Cardiac muscle cell (in vitro differentiated cells and primary cell): ENCODE data around the gene CAPN2. TPM values are rescaled to one million over a fixed set of nuclear protein-coding genes. Genes with fewer than 3 reads are reported as not detected.
A peak's percentile ranks its signal among the peaks of the same experiment; 100 is the strongest.

Experiments
- DNase-seq, 2 donors: peaks; one replicate each; pipeline versions ENCODE4 v3.0.0 to v3.0.0-alpha.2; 2010 to 2017; ENCODE audit warnings: low read depth in 1 of 2, low spot score in 1 of 2
- H3K27ac ChIP-seq: fragments of 200-600 bp; sonication (generic); 2 replicates; pipeline ENCODE4 v1.5.1; 2016
- H3K27me3 ChIP-seq: fragments of 200-600 bp; sonication (generic); 2 replicates; pipeline ENCODE4 v1.6.0; 2016; ENCODE audit warnings: control low read depth
- H3K36me3 ChIP-seq: fragments of 200-600 bp; sonication (generic); 2 replicates; pipeline ENCODE4 v1.5.1; 2016; ENCODE audit warnings: control low read depth
- H3K4me1 ChIP-seq: fragments of 200-600 bp; sonication (generic); 2 replicates; pipeline ENCODE4 v1.8.1; 2017; ENCODE audit warnings: low read depth, mild to moderate bottlenecking, mixed run types
- H3K4me3 ChIP-seq: fragments of 200-600 bp; sonication (generic); 2 replicates; pipeline ENCODE4 v1.5.1; 2016; ENCODE audit warnings: mild to moderate bottlenecking
- H3K9me3 ChIP-seq: fragments of 200-600 bp; sonication (generic); 2 replicates; pipeline ENCODE4 v1.5.1; 2017; ENCODE audit warnings: low read depth, mild to moderate bottlenecking, control low read depth
- CTCF ChIP-seq: IDR thresholded peaks from 2 replicates; pipeline ENCODE4 v1.5.1; 2012; ENCODE audit warnings: low read depth, mild to moderate bottlenecking, low read length
- polyA plus RNA-seq: library from polyadenylated mRNA; unstranded; fragments of >200 nt; fragmentation: Nextera tagmentation; extraction: Ambion mirVana; gene quantifications from 2 replicates; pipeline ENCODE4 v1.2.1, GENCODE V29; 2016
- total RNA-seq: library from RNA; depleted of rRNA; stranded (reverse); fragments of >200 nt; gene quantifications from 2 replicates; pipeline ENCODE4 v1.2.3, GENCODE V29; 2016

Gene CAPN2
- total and polyA plus RNA-seq, 2 experiments from 2014 or later: 65.5 to 110 TPM

- Histone ChIP-seq H3K36me3 (no peaks in the 10 kb centered on the region), H3K27me3 (no peaks in the 10 kb centered on the region), H3K27ac (no peak overlapping the region), H3K4me3 (no peak overlapping the region), H3K9me3 (no peaks in the 10 kb centered on the region), H3K4me1 (peaks cover 10% of the 10 kb centered on the region)
- no peak for TF ChIP-seq CTCF
- DNase-seq: peak in 1 of 2 donors; percentile 65
Measured at GRCh38 chr1:223716302-223716862, 4.0 kb downstream of the CAPN2 start.

GRCh38 chr1:223717123-223717522 is 4.8 kb downstream of the CAPN2 start:
- H3K9me3 ChIP-seq: no peaks in the 10 kb centered on the region
- DNase-seq: no peak
- TF ChIP-seq CTCF: no peak
- H3K4me3 ChIP-seq: no peak overlapping the region
- H3K27ac ChIP-seq: no peak overlapping the region
- peaks cover 10% of the 10 kb centered on the region for H3K4me1 ChIP-seq
- no peaks in the 10 kb centered on the region for H3K36me3 ChIP-seq
- no peaks in the 10 kb centered on the region for H3K27me3 ChIP-seq

GRCh38 chr1:223717695-223718363 is 5.5 kb downstream of the CAPN2 start:
- peaks cover 10% of the 10 kb centered on the region for H3K4me1 ChIP-seq
- H3K36me3 ChIP-seq: no peaks in the 10 kb centered on the region
- no peak overlapping the region for H3K27ac ChIP-seq
- no peak for DNase-seq
- no peaks in the 10 kb centered on the region for H3K27me3 ChIP-seq
- H3K4me3 ChIP-seq: no peak overlapping the region
- no peaks in the 10 kb centered on the region for H3K9me3 ChIP-seq
- TF ChIP-seq CTCF: no peak

- Histone ChIP-seq H3K4me1 (peaks cover 4% of the 10 kb centered on the region), H3K9me3 (no peaks in the 10 kb centered on the region), H3K4me3 (no peak overlapping the region), H3K27me3 (no peaks in the 10 kb centered on the region), H3K36me3 (no peaks in the 10 kb centered on the region), H3K27ac (no peak overlapping the region)
- DNase-seq: no peak
- TF ChIP-seq CTCF: no peak
Measured at GRCh38 chr1:223718850-223719249, 6.5 kb downstream of the CAPN2 start.

GRCh38 chr1:223720971-223721591 is 8.7 kb downstream of the CAPN2 start:
- Histone ChIP-seq H3K27ac (no peak overlapping the region), H3K4me3 (no peak overlapping the region), H3K4me1 (no peaks in the 10 kb centered on the region), H3K27me3 (no peaks in the 10 kb centered on the region), H3K36me3 (no peaks in the 10 kb centered on the region), H3K9me3 (no peaks in the 10 kb centered on the region)
- TF ChIP-seq CTCF: no peak
- peak in 1 of 2 donors; percentile 79 for DNase-seq
